ENCODE results near the gene ADAM19.

The ADAM19 gene

GRCh38 chr5:157563373-157563928 lies 12.1 kb downstream of the ADAM19 start:
- TF ChIP-seq CTCF (IDR thresholded peaks at IDR 0.05; ENCODE audit: unreplicated experiment in 3 of 3), result no peak
- Mint-ChIP-seq H3K4me1 (peaks cover 59% of the 10 kb centered on the region), H3K36me3 (ENCODE audit: low read depth) (peaks cover 17% of the 10 kb centered on the region), H3K27ac (peak overlapping the region; percentile 48 to 70 (median 69)), H3K9me3 (no peaks in the 10 kb centered on the region), H3K4me3 (no peak overlapping the region), H3K27me3 (ENCODE audit: low read depth) (no peaks in the 10 kb centered on the region)

DNA sequence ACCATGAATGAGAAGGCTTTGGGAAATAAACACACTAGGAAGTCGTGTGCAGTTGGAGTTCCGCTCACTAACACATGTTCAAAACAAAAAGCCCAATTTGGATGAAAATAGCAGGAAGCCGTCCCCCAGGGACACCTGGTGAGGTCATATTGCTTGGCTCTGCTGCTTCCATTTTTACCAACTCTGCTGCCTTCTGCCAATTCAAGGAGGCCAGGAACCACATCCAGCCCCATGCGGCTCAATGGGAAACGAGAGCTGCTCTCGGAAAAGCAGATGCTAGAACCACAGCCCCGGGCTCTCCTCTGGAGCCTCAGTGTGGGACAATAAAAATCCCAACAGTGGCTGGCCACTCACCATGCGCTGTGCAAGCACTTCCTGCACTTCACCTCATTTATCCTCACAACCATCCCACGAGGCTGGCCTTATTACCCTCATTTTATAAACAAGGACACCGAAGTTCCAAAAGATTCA lies 13.4 kb downstream of the ADAM19 start:
- H3K27ac Mint-ChIP-seq, result peak overlapping the region in 2 of 3 experiments; percentile 19 to 69

DNA sequence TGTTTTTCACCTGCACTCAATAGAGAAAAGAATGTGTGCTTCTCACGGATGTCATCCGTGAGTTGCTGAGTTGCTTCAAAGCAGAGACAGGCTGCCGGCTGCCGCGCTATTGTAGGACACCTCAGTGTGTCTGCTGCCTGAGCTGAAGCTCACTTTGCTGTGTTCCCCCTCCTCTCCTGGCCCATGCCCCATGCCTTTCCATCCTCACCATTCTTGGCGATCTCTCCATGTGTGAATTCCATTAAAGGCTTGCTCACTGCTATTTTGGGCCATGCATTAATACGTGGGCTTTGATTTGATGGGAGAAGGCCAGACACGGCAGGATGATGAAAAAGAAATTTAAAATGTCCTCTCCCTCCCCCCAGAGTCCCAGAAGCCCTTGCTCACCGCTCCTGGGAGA lies 14.5 kb downstream of the ADAM19 start:
- no peak overlapping the region for H3K4me3 Mint-ChIP-seq

More for the DNA sequence above, 13.4 kb downstream of the ADAM19 start:
- Mint-ChIP-seq H3K36me3 (ENCODE audit: low read depth) (peaks cover 12% of the 10 kb centered on the region), H3K9me3 (no peaks in the 10 kb centered on the region), H3K4me3 (no peak overlapping the region), H3K4me1 (peaks cover 70% of the 10 kb centered on the region), H3K27me3 (ENCODE audit: low read depth) (no peaks in the 10 kb centered on the region)
- TF ChIP-seq CTCF (IDR thresholded peaks at IDR 0.05; ENCODE audit: unreplicated experiment in 3 of 3), result no peak

DNA sequence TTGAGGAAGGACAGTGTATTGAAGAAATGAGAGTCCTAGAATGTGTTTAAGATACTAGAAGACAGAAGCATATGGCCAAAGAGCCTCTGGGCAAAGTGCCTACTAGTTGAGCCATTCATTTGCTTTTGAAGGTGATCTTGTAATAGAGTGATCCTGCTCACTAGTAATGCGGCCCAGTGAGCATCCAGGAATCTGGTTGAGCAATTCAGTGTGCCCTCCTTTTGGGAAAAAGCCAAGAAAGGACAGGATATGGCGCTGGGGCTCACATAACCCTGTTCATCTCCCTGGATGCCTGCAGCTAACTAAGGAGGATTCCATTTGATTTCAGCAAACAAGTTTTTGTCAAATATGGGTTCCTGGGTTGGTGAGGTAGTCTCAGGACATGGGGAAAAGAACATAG lies 16.3 kb downstream of the ADAM19 start:
- Mint-ChIP-seq H3K27me3 (ENCODE audit: low read depth) (no peaks in the 10 kb centered on the region), H3K27ac (peak overlapping the region in 2 of 3 experiments; percentile 1 to 86), H3K4me3 (no peak overlapping the region), H3K9me3 (no peaks in the 10 kb centered on the region), H3K36me3 (ENCODE audit: low read depth) (peaks cover 12% of the 10 kb centered on the region), H3K4me1 (peaks cover 81% of the 10 kb centered on the region)
- no peak for TF ChIP-seq CTCF (IDR thresholded peaks at IDR 0.05; ENCODE audit: unreplicated experiment in 3 of 3)

More for the DNA sequence above, 14.5 kb downstream of the ADAM19 start:
- TF ChIP-seq CTCF (IDR thresholded peaks at IDR 0.05; ENCODE audit: unreplicated experiment in 3 of 3), result no peak
- Mint-ChIP-seq H3K27me3 (ENCODE audit: low read depth) (no peaks in the 10 kb centered on the region), H3K4me1 (peaks cover 70% of the 10 kb centered on the region), H3K27ac (peak overlapping the region in 2 of 3 experiments; percentile 20 to 69), H3K9me3 (no peaks in the 10 kb centered on the region), H3K36me3 (ENCODE audit: low read depth) (peaks cover 12% of the 10 kb centered on the region)

GRCh38 chr5:157558681-157559080 lies 16.9 kb downstream of the ADAM19 start:
- Mint-ChIP-seq H3K4me3 (no peak overlapping the region), H3K9me3 (no peaks in the 10 kb centered on the region), H3K27me3 (ENCODE audit: low read depth) (no peaks in the 10 kb centered on the region), H3K27ac (peak overlapping the region; percentile 74 to 86 (median 83)), H3K4me1 (peaks cover 78% of the 10 kb centered on the region), H3K36me3 (ENCODE audit: low read depth) (peaks cover 9% of the 10 kb centered on the region)
- TF ChIP-seq CTCF (IDR thresholded peaks at IDR 0.05; ENCODE audit: unreplicated experiment in 3 of 3), result no peak

- H3K9me3 Mint-ChIP-seq, result no peaks in the 10 kb centered on the region
- H3K4me3 Mint-ChIP-seq, result no peak overlapping the region
- peak overlapping the region; percentile 74 to 86 (median 83) for H3K27ac Mint-ChIP-seq
- H3K36me3 Mint-ChIP-seq (ENCODE audit: low read depth), result peaks cover 6% of the 10 kb centered on the region
- no peak for TF ChIP-seq CTCF (IDR thresholded peaks at IDR 0.05; ENCODE audit: unreplicated experiment in 3 of 3)
- H3K4me1 Mint-ChIP-seq, result peaks cover 73% of the 10 kb centered on the region
- no peaks in the 10 kb centered on the region for H3K27me3 Mint-ChIP-seq (ENCODE audit: low read depth)
Observed at GRCh38 chr5:157558041-157558595, 17.5 kb downstream of the ADAM19 start.

Data from nephron (organoid).